DND-41 (cell line): ENCODE measurements around the gene DPM3.
"Not testable (repeated sequence)": the region's sequence is repeated elsewhere in the genome, so short reads cannot be mapped to it uniquely, and the experiment has no call there.

Experiments used
- ATAC-seq: fragments of 200-7000 bp; cut with Tn5 transposase; 3 replicates; pipeline ENCODE4 v1.9.1; 2021; ENCODE audit warnings: low read depth; ENCODE audit not compliant: insufficient read depth
- DNase-seq: peaks from one replicate; pipeline ENCODE4 v3.0.0-alpha.2; 2020
- H2AFZ ChIP-seq: 2 replicates; pipeline ENCODE4 v1.6.0; 2012; ENCODE audit warnings: low read depth, low read length
- H3K27ac ChIP-seq: 2 replicates; pipeline ENCODE4 v1.5.1; 2012; ENCODE audit warnings: low read length, inconsistent platforms
- H3K27me3 ChIP-seq: fragments of 200-600 bp; sonication (generic); 2 replicates; pipeline ENCODE4 v1.6.0; 2012; ENCODE audit warnings: low read length, mild to moderate bottlenecking, inconsistent platforms; ENCODE audit not compliant: insufficient read depth, poor library complexity
- H3K36me3 ChIP-seq: 2 replicates; pipeline ENCODE4 v1.5.1; 2012; ENCODE audit warnings: low read length, inconsistent platforms; ENCODE audit not compliant: insufficient read depth
- H3K4me1 ChIP-seq: 2 replicates; pipeline ENCODE4 v1.5.1; 2012; ENCODE audit warnings: mild to moderate bottlenecking, low read length; ENCODE audit not compliant: insufficient read depth
- H3K4me2 ChIP-seq: 2 replicates; pipeline ENCODE4 v1.6.0; 2012; ENCODE audit warnings: mild to moderate bottlenecking, moderate library complexity, low read length, inconsistent platforms; ENCODE audit not compliant: insufficient read depth
- H3K4me3 ChIP-seq, 2 experiments: fragments of 200-600 bp in 1 of 2; shearing (Covaris generic) in 1 of 2; 2 replicates each; pipeline ENCODE4 v1.5.1; 2012 to 2016; ENCODE audit warnings: inconsistent platforms in 2 of 2, low read length in 2 of 2, mild to moderate bottlenecking in 2 of 2, low read depth in 1 of 2, moderate library complexity in 1 of 2
- H3K79me2 ChIP-seq: 2 replicates; pipeline ENCODE4 v1.6.0; 2012; ENCODE audit warnings: low read length, inconsistent platforms; ENCODE audit not compliant: insufficient read depth
- H3K9ac ChIP-seq: 2 replicates; pipeline ENCODE4 v1.6.0; 2012; ENCODE audit warnings: low read depth, mild to moderate bottlenecking, inconsistent platforms, low read length, moderate library complexity
- H3K9me3 ChIP-seq: 2 replicates; pipeline ENCODE4 v1.5.1; 2012; ENCODE audit warnings: low read length, moderate library complexity, mild to moderate bottlenecking, inconsistent platforms; ENCODE audit not compliant: insufficient read depth, severe bottlenecking
- H4K20me1 ChIP-seq: 2 replicates; pipeline ENCODE4 v1.6.0; 2012; ENCODE audit warnings: low read length; ENCODE audit not compliant: insufficient read depth
- EZH2 ChIP-seq: IDR thresholded peaks from 3 replicates; pipeline ENCODE4 v1.6.1; 2012; ENCODE audit warnings: borderline replicate concordance, low read depth, mild to moderate bottlenecking, moderate library complexity, low read length, inconsistent platforms; ENCODE audit not compliant: severe bottlenecking
- TF ChIP-seq, protein P1 (sequence below): IDR thresholded peaks from 2 replicates; pipeline ENCODE4 v1.5.1; 2012; ENCODE audit warnings: borderline replicate concordance, low read length, moderate library complexity, mild to moderate bottlenecking; ENCODE audit not compliant: poor library complexity, severe bottlenecking; ENCODE audit errors: extremely low read depth

Gene DPM3

DNA sequence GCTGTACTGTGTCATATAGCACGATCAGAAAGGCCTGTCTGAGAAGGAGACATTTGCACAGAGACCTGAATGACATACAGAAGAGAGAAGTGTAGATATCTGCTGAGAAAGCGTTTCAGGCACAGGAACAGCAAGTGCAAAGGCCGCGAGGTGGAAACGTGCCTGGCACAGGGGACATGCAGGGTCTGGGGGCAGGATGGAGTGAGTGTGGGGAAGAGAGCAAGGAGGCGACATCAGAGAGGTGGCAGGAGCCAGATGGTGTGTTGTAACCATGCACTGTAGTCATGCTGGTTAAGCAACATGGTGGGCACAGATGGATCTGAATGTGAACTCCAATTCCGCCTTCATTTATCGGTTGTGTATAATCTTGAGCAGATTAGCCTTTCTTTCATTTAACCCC lies 19.8 kb upstream of the DPM3 start:
- ATAC-seq, result no peak
- Histone ChIP-seq H3K9me3 (no peaks in the 10 kb centered on the region), H3K27ac (no peak overlapping the region), H3K9ac (no peak overlapping the region), H4K20me1 (no peaks in the 10 kb centered on the region), H3K4me1 (no peaks in the 10 kb centered on the region), H3K79me2 (no peaks in the 10 kb centered on the region), H3K4me2 (no peak overlapping the region), H2AFZ (no peak overlapping the region), H3K4me3 (no peak overlapping the region), H3K36me3 (no peaks in the 10 kb centered on the region), H3K27me3 (peaks cover 3% of the 10 kb centered on the region)
- no peak for DNase-seq
- TF ChIP-seq EZH2, result no peak
- TF ChIP-seq, protein P1, sequence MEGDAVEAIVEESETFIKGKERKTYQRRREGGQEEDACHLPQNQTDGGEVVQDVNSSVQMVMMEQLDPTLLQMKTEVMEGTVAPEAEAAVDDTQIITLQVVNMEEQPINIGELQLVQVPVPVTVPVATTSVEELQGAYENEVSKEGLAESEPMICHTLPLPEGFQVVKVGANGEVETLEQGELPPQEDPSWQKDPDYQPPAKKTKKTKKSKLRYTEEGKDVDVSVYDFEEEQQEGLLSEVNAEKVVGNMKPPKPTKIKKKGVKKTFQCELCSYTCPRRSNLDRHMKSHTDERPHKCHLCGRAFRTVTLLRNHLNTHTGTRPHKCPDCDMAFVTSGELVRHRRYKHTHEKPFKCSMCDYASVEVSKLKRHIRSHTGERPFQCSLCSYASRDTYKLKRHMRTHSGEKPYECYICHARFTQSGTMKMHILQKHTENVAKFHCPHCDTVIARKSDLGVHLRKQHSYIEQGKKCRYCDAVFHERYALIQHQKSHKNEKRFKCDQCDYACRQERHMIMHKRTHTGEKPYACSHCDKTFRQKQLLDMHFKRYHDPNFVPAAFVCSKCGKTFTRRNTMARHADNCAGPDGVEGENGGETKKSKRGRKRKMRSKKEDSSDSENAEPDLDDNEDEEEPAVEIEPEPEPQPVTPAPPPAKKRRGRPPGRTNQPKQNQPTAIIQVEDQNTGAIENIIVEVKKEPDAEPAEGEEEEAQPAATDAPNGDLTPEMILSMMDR, result no peak

DNA sequence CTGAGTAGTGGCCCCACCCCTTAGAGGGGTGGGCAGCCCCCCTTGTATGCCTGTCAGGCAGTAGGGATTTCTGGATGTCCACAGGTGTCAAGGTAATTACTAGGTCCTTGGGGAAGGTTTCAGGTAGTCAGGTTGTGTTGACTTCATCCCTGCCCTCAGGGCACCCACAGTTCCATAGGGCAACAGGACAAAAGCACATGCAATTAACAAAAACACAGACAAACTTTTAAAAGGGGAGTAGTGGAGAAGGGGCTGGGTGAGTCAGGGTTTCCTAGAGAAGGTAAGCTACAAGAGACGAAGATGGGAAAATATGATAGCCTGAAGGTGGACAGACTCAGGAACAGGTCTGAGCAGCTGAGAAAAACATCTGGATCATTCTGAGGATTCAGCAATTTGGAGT lies 18.7 kb upstream of the DPM3 start:
- TF ChIP-seq EZH2, result no peak
- TF ChIP-seq, protein P1, result no peak
- no peak overlapping the region for H3K4me3 ChIP-seq
- no peaks in the 10 kb centered on the region for H4K20me1 ChIP-seq
- H3K36me3 ChIP-seq, result no peaks in the 10 kb centered on the region
- H3K79me2 ChIP-seq, result no peaks in the 10 kb centered on the region
- H3K9me3 ChIP-seq, result no peaks in the 10 kb centered on the region
- DNase-seq (no peak), ATAC-seq (no peak)
- no peak overlapping the region for H3K27ac ChIP-seq
- no peaks in the 10 kb centered on the region for H3K4me1 ChIP-seq
- no peak overlapping the region for H3K9ac ChIP-seq
- H3K4me2 ChIP-seq, result no peak overlapping the region
- H2AFZ ChIP-seq, result no peak overlapping the region
- H3K27me3 ChIP-seq, result peaks cover 3% of the 10 kb centered on the region

DNA sequence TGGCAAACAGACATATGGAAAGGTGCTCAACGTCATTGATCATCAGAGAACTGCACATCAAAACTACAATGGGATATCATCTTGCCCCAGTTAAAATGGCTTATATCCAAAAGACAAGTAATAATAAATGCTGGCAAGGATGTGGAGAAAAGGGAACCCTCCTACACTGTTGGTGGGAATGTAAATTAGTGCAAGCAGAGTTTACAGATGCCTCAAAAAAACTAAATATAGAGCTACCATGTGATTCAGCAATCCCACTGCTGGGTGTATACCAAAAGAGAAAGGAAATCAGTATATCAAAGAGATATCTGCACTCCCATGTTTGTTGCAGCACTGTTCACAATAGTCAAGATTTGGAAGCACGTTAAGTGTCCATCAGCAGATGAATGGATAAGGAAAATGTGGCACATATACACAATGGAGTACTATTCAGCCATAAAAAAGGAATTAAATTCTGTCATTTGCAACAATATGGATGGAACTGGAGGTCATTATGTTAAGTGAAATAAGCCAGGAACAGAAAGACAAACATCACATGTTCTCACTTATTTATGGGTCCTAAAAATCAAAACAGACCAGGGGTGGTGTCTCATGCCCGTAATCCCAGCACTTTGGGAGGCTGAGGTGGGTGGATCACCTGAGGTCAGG lies 15.8 kb upstream of the DPM3 start:
- not testable (repeated sequence) for H4K20me1 ChIP-seq, H3K36me3 ChIP-seq, H3K4me3 ChIP-seq, H3K27me3 ChIP-seq, DNase-seq, H3K9ac ChIP-seq, H3K4me1 ChIP-seq, H3K4me2 ChIP-seq, H2AFZ ChIP-seq, ATAC-seq, H3K9me3 ChIP-seq, H3K27ac ChIP-seq, H3K79me2 ChIP-seq

DNA sequence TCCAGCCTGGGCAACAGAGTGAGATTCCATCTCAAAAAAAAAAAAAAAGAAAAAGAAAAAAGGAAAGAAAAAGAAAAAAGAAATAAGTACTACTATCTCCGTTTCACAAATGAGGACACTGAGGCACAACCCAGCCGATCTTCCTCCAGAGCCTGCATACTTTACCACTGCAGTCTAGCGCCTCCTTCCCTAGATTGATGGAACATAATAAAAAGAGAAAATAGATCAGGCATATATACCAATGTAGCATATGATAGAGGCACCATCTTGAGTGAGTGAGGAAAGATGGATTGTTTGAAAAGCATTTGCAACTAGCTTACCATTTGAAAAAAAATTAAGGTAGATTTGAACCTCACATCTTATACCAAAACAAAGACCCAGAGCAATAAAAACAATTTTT lies 5.2 kb upstream of the DPM3 start:
- Histone ChIP-seq H3K9me3 (no peaks in the 10 kb centered on the region), H3K36me3 (no peaks in the 10 kb centered on the region), H3K4me2 (no peak overlapping the region), H3K9ac (no peak overlapping the region), H4K20me1 (no peaks in the 10 kb centered on the region), H3K4me3 (no peak overlapping the region), H3K4me1 (peaks cover 6% of the 10 kb centered on the region), H2AFZ (no peak overlapping the region), H3K27ac (no peak overlapping the region), H3K79me2 (no peaks in the 10 kb centered on the region), H3K27me3 (peaks cover 4% of the 10 kb centered on the region)
- TF ChIP-seq, protein P1, result peak; percentile 21
- TF ChIP-seq EZH2, result no peak
- ATAC-seq (no peak), DNase-seq (no peak)
